ENCODE results near the gene TMPRSS11A.

GRCh38 chr4:67973608-67974007 lies 10.3 kb upstream of the TMPRSS11A start:
- TF ChIP-seq CTCF (IDR thresholded peaks at IDR 0.05) = no peak
- TF ChIP-seq POLR2A (IDR thresholded peaks at IDR 0.05) = no peak
